Breast epithelium (tissue), 4 donors: Measurements from ENCODE around the gene MAFG. TPM values are rescaled to one million over a fixed set of nuclear protein-coding genes. Genes with fewer than 3 reads are reported as not detected.

Experiments
- DNase-seq, 2 donors: peaks; one replicate each; pipeline ENCODE4 v3.0.0-alpha.2; 2019; ENCODE audit warnings: low spot score in 2 of 2
- H3K27ac ChIP-seq, 2 donors: fragments of 200-600 bp; sonication (generic) in 1 of 2; one replicate each; pipeline ENCODE4 v1.5.1; 2016 to 2019; ENCODE audit warnings: mild to moderate bottlenecking in 1 of 2
- H3K27me3 ChIP-seq, 2 donors: fragments of 200-600 bp; sonication (generic) in 1 of 2; one replicate each; pipeline versions ENCODE4 v1.5.1 to v1.6.0; 2017 to 2019; ENCODE audit warnings: control low read depth in 1 of 2, mild to moderate bottlenecking in 1 of 2
- H3K36me3 ChIP-seq: fragments of 200-600 bp; one replicate; pipeline ENCODE4 v1.5.1; 2019
- H3K4me1 ChIP-seq, 2 donors: fragments of 200-600 bp; sonication (generic); one replicate each; pipeline ENCODE4 v1.5.1; 2016 to 2019; ENCODE audit warnings: control low read depth in 1 of 2
- H3K4me3 ChIP-seq, 3 donors: fragments of 200-600 bp; sonication (generic); 1 replicate in 2 of 3; 2 replicates in 1 of 3; pipeline ENCODE4 v1.5.1; 2016 to 2019; ENCODE audit warnings: mild to moderate bottlenecking in 3 of 3, moderate library complexity in 2 of 3
- H3K9me3 ChIP-seq, 2 donors: fragments of 200-600 bp; sonication (generic) in 1 of 2; one replicate each; pipeline ENCODE4 v1.5.1; 2016 to 2019; ENCODE audit warnings: control low read depth in 1 of 2
- CTCF ChIP-seq, 3 donors: fragments of 450-650 bp; IDR thresholded peaks; one replicate each; pipeline ENCODE4 v1.5.1; 2016 to 2017; ENCODE audit warnings: antibody characterized with exemption in 3 of 3, mild to moderate bottlenecking in 3 of 3, moderate library complexity in 3 of 3
- POLR2A ChIP-seq: fragments of 450-650 bp; IDR thresholded peaks from one replicate; pipeline ENCODE4 v1.6.1; 2016; ENCODE audit warnings: antibody characterized with exemption, mild to moderate bottlenecking, moderate library complexity
- POLR2AphosphoS5 ChIP-seq, 3 donors: sonication (generic); formaldehyde crosslinking; IDR thresholded peaks; one replicate each; pipeline ENCODE4 v1.6.1; 2017; ENCODE audit warnings: antibody characterized with exemption in 3 of 3
- intact Hi-C: fragments of 100-400 bp; cut with DNase I; formaldehyde crosslinking; loops from one replicate; pipeline ENCODE4 v1.15.1; 2023; ENCODE audit warnings: low total_unique reads
- total RNA-seq, 3 donors: library from RNA; depleted of rRNA; stranded (reverse); fragments of >200 nt; gene quantifications; one replicate each; pipeline ENCODE4 v1.1.0, GENCODE V29; 2016

MAFG gene
- total RNA-seq, 3 donors from 2014 or later, result 12.3 to 15.2 (median 14.1) TPM

GRCh38 chr17:81911969-81912368 lies 15.6 kb downstream of the MAFG start:
- TF ChIP-seq POLR2A (no peak), CTCF (IDR thresholded peaks at IDR 0.05) (no peak), POLR2AphosphoS5 (IDR thresholded peaks at IDR 0.05) (no peak)
- Histone ChIP-seq H3K4me3 (peak overlapping the region in 2 of 3 donors; percentile 36 to 98), H3K36me3 (no peaks in the 10 kb centered on the region)

GRCh38 chr17:81911277-81911961 lies 16.1 kb downstream of the MAFG start, which contains the start of gene PCYT2:
PCYT2 (minus strand) TSS chr17:81911399; CDS start chr17:81911355, 44 bp downstream.
- Histone ChIP-seq H3K27ac (peak within 1 kb of the TSS; percentile 65 to 66), H3K4me1 (peaks cover 0 to 9% of the 10 kb centered on the region in 2 donors), H3K4me3 (peak within 1 kb of the TSS; percentile 76 to 98 (median 76)), H3K27me3 (no peaks in the 10 kb centered on the region), H3K36me3 (no peaks in the 10 kb centered on the region), H3K9me3 (no peaks in the 10 kb centered on the region)
- intact Hi-C loops, result no loop called here
- peak; percentile 94 to 97 for DNase-seq
- TF ChIP-seq POLR2A (no peak), POLR2AphosphoS5 (IDR thresholded peaks at IDR 0.05) (peak in 1 of 3 donors; percentile 18), CTCF (IDR thresholded peaks at IDR 0.05) (peak in 1 of 3 donors; percentile 34)

More at GRCh38 chr17:81911969-81912368, 15.6 kb downstream of the MAFG start:
- H3K4me1 ChIP-seq, result peaks cover 2 to 13% of the 10 kb centered on the region in 2 donors
- peak overlapping the region; percentile 20 to 66 for H3K27ac ChIP-seq
- no peaks in the 10 kb centered on the region for H3K9me3 ChIP-seq
- intact Hi-C loops, result no loop called here
- no peak for DNase-seq
- no peaks in the 10 kb centered on the region for H3K27me3 ChIP-seq

GRCh38 chr17:81910840-81911276 lies 16.7 kb downstream of the MAFG start:
- Histone ChIP-seq H3K4me3 (peak overlapping the region; percentile 76 to 98 (median 76)), H3K27me3 (no peaks in the 10 kb centered on the region), H3K4me1 (peaks cover 0 to 9% of the 10 kb centered on the region in 2 donors), H3K36me3 (no peaks in the 10 kb centered on the region), H3K9me3 (no peaks in the 10 kb centered on the region), H3K27ac (peak overlapping the region; percentile 35 to 65)
- intact Hi-C loops, result no loop called here
- DNase-seq, result no peak
- TF ChIP-seq POLR2AphosphoS5 (IDR thresholded peaks at IDR 0.05) (no peak), CTCF (IDR thresholded peaks at IDR 0.05) (no peak), POLR2A (no peak)

GRCh38 chr17:81909966-81910839 lies 17.3 kb downstream of the MAFG start:
- H3K36me3 ChIP-seq, result no peaks in the 10 kb centered on the region
- TF ChIP-seq POLR2A, result no peak
- no peak for TF ChIP-seq CTCF (IDR thresholded peaks at IDR 0.05)
- no peak for TF ChIP-seq POLR2AphosphoS5 (IDR thresholded peaks at IDR 0.05)

More at GRCh38 chr17:81909966-81910839, 17.3 kb downstream of the MAFG start:
- no peak for DNase-seq
- intact Hi-C loops, result no loop called here
- Histone ChIP-seq H3K27ac (peak overlapping the region; percentile 35 to 65), H3K4me1 (peaks cover 0 to 9% of the 10 kb centered on the region in 2 donors), H3K9me3 (no peaks in the 10 kb centered on the region), H3K27me3 (no peaks in the 10 kb centered on the region), H3K4me3 (peak overlapping the region; percentile 76 to 98 (median 76))
